Stimulated activated memory B cell treated with anti-CD40 and anti-IgM and Interleukin-4, amounts not matched to agents 10 μg/mL and 1 μg/mL and 100 μg/mL, for 72 hours (primary cell): ENCODE results near the gene ANKS1A.
"Not testable (repeated sequence)": the region's sequence is repeated elsewhere in the genome, so short reads cannot be mapped to it uniquely, and the experiment has no call there.

Source experiments
- ATAC-seq: fragments of 150-1000 bp; cut with Tn5 transposase; 2 replicates; pipeline ENCODE4 v1.10.0; 2021
- H3K27ac Mint-ChIP-seq: one replicate; pipeline ENCODE4 v1.8.0; 2022; ENCODE audit warnings: mild to moderate bottlenecking, mixed read lengths
- H3K27me3 Mint-ChIP-seq: one replicate; pipeline ENCODE4 v1.8.0; 2022; ENCODE audit warnings: mixed read lengths
- H3K36me3 Mint-ChIP-seq: one replicate; pipeline ENCODE4 v1.8.0; 2022; ENCODE audit warnings: mixed read lengths
- H3K4me1 Mint-ChIP-seq: one replicate; pipeline ENCODE4 v1.8.0; 2022; ENCODE audit warnings: mixed read lengths
- H3K4me3 Mint-ChIP-seq: one replicate; pipeline ENCODE4 v1.8.0; 2022; ENCODE audit warnings: mild to moderate bottlenecking, moderate library complexity, mixed read lengths
- H3K9me3 Mint-ChIP-seq: one replicate; pipeline ENCODE4 v1.8.0; 2022; ENCODE audit warnings: mixed read lengths

Gene ANKS1A

GRCh38 chr6:35001349-35001748 lies 112.3 kb downstream of the ANKS1A start:
- H3K36me3 Mint-ChIP-seq: peaks cover 40% of the 10 kb centered on the region
- not testable (repeated sequence) for H3K4me3 Mint-ChIP-seq, H3K27ac Mint-ChIP-seq

GRCh38 chr6:35003886-35004530 lies 115.0 kb downstream of the ANKS1A start:
- not testable (repeated sequence) for H3K4me3 Mint-ChIP-seq, H3K27ac Mint-ChIP-seq, H3K4me1 Mint-ChIP-seq, H3K9me3 Mint-ChIP-seq, H3K27me3 Mint-ChIP-seq, ATAC-seq
- H3K36me3 Mint-ChIP-seq: peaks cover 32% of the 10 kb centered on the region

More at GRCh38 chr6:35001349-35001748, 112.3 kb downstream of the ANKS1A start:
- H3K9me3 Mint-ChIP-seq, H3K27me3 Mint-ChIP-seq, H3K4me1 Mint-ChIP-seq, ATAC-seq: not testable (repeated sequence)

- no peak overlapping the region for H3K27ac Mint-ChIP-seq
- H3K36me3 Mint-ChIP-seq: peaks cover 26% of the 10 kb centered on the region
- H3K4me3 Mint-ChIP-seq: no peak overlapping the region
- no peak for ATAC-seq
- no peaks in the 10 kb centered on the region for H3K27me3 Mint-ChIP-seq
- no peaks in the 10 kb centered on the region for H3K9me3 Mint-ChIP-seq
- no peaks in the 10 kb centered on the region for H3K4me1 Mint-ChIP-seq
Observed at GRCh38 chr6:35007016-35007415, 118.0 kb downstream of the ANKS1A start.

- no peak for ATAC-seq
- H3K36me3 Mint-ChIP-seq: peaks cover 19% of the 10 kb centered on the region
- H3K27ac Mint-ChIP-seq: no peak overlapping the region
- no peaks in the 10 kb centered on the region for H3K4me1 Mint-ChIP-seq
- no peaks in the 10 kb centered on the region for H3K27me3 Mint-ChIP-seq
- H3K4me3 Mint-ChIP-seq: no peak overlapping the region
- H3K9me3 Mint-ChIP-seq: no peaks in the 10 kb centered on the region
Observed at GRCh38 chr6:35008858-35009257, 119.8 kb downstream of the ANKS1A start.

- no peak overlapping the region for H3K27ac Mint-ChIP-seq
Observed at GRCh38 chr6:35011096-35012041, 122.3 kb downstream of the ANKS1A start.

GRCh38 chr6:35013701-35014100 lies 124.6 kb downstream of the ANKS1A start:
- no peak for ATAC-seq
- Mint-ChIP-seq H3K27me3 (no peaks in the 10 kb centered on the region), H3K9me3 (no peaks in the 10 kb centered on the region), H3K36me3 (peaks cover 33% of the 10 kb centered on the region), H3K4me3 (no peak overlapping the region), H3K27ac (no peak overlapping the region), H3K4me1 (no peaks in the 10 kb centered on the region)

More at GRCh38 chr6:35011096-35012041, 122.3 kb downstream of the ANKS1A start:
- Mint-ChIP-seq H3K9me3 (no peaks in the 10 kb centered on the region), H3K4me1 (no peaks in the 10 kb centered on the region), H3K4me3 (no peak overlapping the region), H3K27me3 (no peaks in the 10 kb centered on the region), H3K36me3 (peaks cover 14% of the 10 kb centered on the region)
- no peak for ATAC-seq

- H3K4me3 Mint-ChIP-seq: no peak overlapping the region
- peaks cover 33% of the 10 kb centered on the region for H3K36me3 Mint-ChIP-seq
- H3K27ac Mint-ChIP-seq: no peak overlapping the region
- H3K27me3 Mint-ChIP-seq: no peaks in the 10 kb centered on the region
- no peaks in the 10 kb centered on the region for H3K9me3 Mint-ChIP-seq
- no peaks in the 10 kb centered on the region for H3K4me1 Mint-ChIP-seq
- ATAC-seq: no peak
Observed at GRCh38 chr6:35014341-35014740, 125.3 kb downstream of the ANKS1A start.

GRCh38 chr6:35014786-35015185 lies 125.7 kb downstream of the ANKS1A start:
- Mint-ChIP-seq H3K4me3 (no peak overlapping the region), H3K36me3 (peaks cover 36% of the 10 kb centered on the region), H3K27me3 (no peaks in the 10 kb centered on the region), H3K4me1 (no peaks in the 10 kb centered on the region), H3K9me3 (no peaks in the 10 kb centered on the region), H3K27ac (no peak overlapping the region)
- ATAC-seq: no peak

GRCh38 chr6:35015476-35015875 lies 126.4 kb downstream of the ANKS1A start:
- H3K36me3 Mint-ChIP-seq: peaks cover 40% of the 10 kb centered on the region
- H3K9me3 Mint-ChIP-seq: no peaks in the 10 kb centered on the region
- H3K4me1 Mint-ChIP-seq: no peaks in the 10 kb centered on the region
- no peak overlapping the region for H3K27ac Mint-ChIP-seq
- no peak for ATAC-seq
- H3K27me3 Mint-ChIP-seq: no peaks in the 10 kb centered on the region
- H3K4me3 Mint-ChIP-seq: no peak overlapping the region

GRCh38 chr6:35015996-35016395 lies 126.9 kb downstream of the ANKS1A start:
- no peak for ATAC-seq
- H3K4me3 Mint-ChIP-seq: no peak overlapping the region
- H3K27ac Mint-ChIP-seq: no peak overlapping the region
- no peaks in the 10 kb centered on the region for H3K9me3 Mint-ChIP-seq
- H3K4me1 Mint-ChIP-seq: no peaks in the 10 kb centered on the region
- peaks cover 40% of the 10 kb centered on the region for H3K36me3 Mint-ChIP-seq
- no peaks in the 10 kb centered on the region for H3K27me3 Mint-ChIP-seq

GRCh38 chr6:35016502-35017321 lies 127.7 kb downstream of the ANKS1A start:
- H3K9me3 Mint-ChIP-seq: no peaks in the 10 kb centered on the region
- H3K27ac Mint-ChIP-seq: no peak overlapping the region
- H3K4me3 Mint-ChIP-seq: no peak overlapping the region
- H3K27me3 Mint-ChIP-seq: no peaks in the 10 kb centered on the region
- H3K4me1 Mint-ChIP-seq: no peaks in the 10 kb centered on the region
- no peak for ATAC-seq
- peaks cover 40% of the 10 kb centered on the region for H3K36me3 Mint-ChIP-seq

- Mint-ChIP-seq H3K4me1 (no peaks in the 10 kb centered on the region), H3K36me3 (peaks cover 40% of the 10 kb centered on the region), H3K27ac (no peak overlapping the region), H3K27me3 (no peaks in the 10 kb centered on the region), H3K9me3 (no peaks in the 10 kb centered on the region), H3K4me3 (no peak overlapping the region)
- no peak for ATAC-seq
Observed at GRCh38 chr6:35017411-35018181, 128.5 kb downstream of the ANKS1A start.

GRCh38 chr6:35018182-35018519 lies 129.1 kb downstream of the ANKS1A start:
- no peaks in the 10 kb centered on the region for H3K9me3 Mint-ChIP-seq
- no peak overlapping the region for H3K4me3 Mint-ChIP-seq
- no peaks in the 10 kb centered on the region for H3K27me3 Mint-ChIP-seq
- no peak overlapping the region for H3K27ac Mint-ChIP-seq
- H3K4me1 Mint-ChIP-seq: no peaks in the 10 kb centered on the region
- peaks cover 40% of the 10 kb centered on the region for H3K36me3 Mint-ChIP-seq
- no peak for ATAC-seq

- Mint-ChIP-seq H3K27ac (no peak overlapping the region), H3K9me3 (no peaks in the 10 kb centered on the region), H3K4me3 (no peak overlapping the region), H3K4me1 (no peaks in the 10 kb centered on the region), H3K27me3 (no peaks in the 10 kb centered on the region), H3K36me3 (peaks cover 40% of the 10 kb centered on the region)
- ATAC-seq: no peak
Observed at GRCh38 chr6:35018746-35019145, 129.7 kb downstream of the ANKS1A start.

GRCh38 chr6:35019171-35019570 lies 130.1 kb downstream of the ANKS1A start:
- no peaks in the 10 kb centered on the region for H3K4me1 Mint-ChIP-seq
- no peak overlapping the region for H3K27ac Mint-ChIP-seq
- no peak for ATAC-seq
- no peaks in the 10 kb centered on the region for H3K27me3 Mint-ChIP-seq
- no peaks in the 10 kb centered on the region for H3K9me3 Mint-ChIP-seq
- H3K4me3 Mint-ChIP-seq: no peak overlapping the region
- H3K36me3 Mint-ChIP-seq: peaks cover 40% of the 10 kb centered on the region
